DND-41 (cell line): ENCODE results near the gene PNMT.
A peak's percentile ranks its signal among the peaks of the same experiment; 100 is the strongest.

Source experiments
- ATAC-seq: fragments of 200-7000 bp; cut with Tn5 transposase; 3 replicates; pipeline ENCODE4 v1.9.1; 2021; ENCODE audit warnings: low read depth; ENCODE audit not compliant: insufficient read depth
- DNase-seq: peaks from one replicate; pipeline ENCODE4 v3.0.0-alpha.2; 2020
- H2AFZ ChIP-seq: 2 replicates; pipeline ENCODE4 v1.6.0; 2012; ENCODE audit warnings: low read depth, low read length
- H3K27ac ChIP-seq: 2 replicates; pipeline ENCODE4 v1.5.1; 2012; ENCODE audit warnings: low read length, inconsistent platforms
- H3K27me3 ChIP-seq: fragments of 200-600 bp; sonication (generic); 2 replicates; pipeline ENCODE4 v1.6.0; 2012; ENCODE audit warnings: low read length, mild to moderate bottlenecking, inconsistent platforms; ENCODE audit not compliant: insufficient read depth, poor library complexity
- H3K36me3 ChIP-seq: 2 replicates; pipeline ENCODE4 v1.5.1; 2012; ENCODE audit warnings: low read length, inconsistent platforms; ENCODE audit not compliant: insufficient read depth
- H3K4me1 ChIP-seq: 2 replicates; pipeline ENCODE4 v1.5.1; 2012; ENCODE audit warnings: mild to moderate bottlenecking, low read length; ENCODE audit not compliant: insufficient read depth
- H3K4me2 ChIP-seq: 2 replicates; pipeline ENCODE4 v1.6.0; 2012; ENCODE audit warnings: mild to moderate bottlenecking, moderate library complexity, low read length, inconsistent platforms; ENCODE audit not compliant: insufficient read depth
- H3K4me3 ChIP-seq, 2 experiments: fragments of 200-600 bp in 1 of 2; shearing (Covaris generic) in 1 of 2; 2 replicates each; pipeline ENCODE4 v1.5.1; 2012 to 2016; ENCODE audit warnings: inconsistent platforms in 2 of 2, low read length in 2 of 2, mild to moderate bottlenecking in 2 of 2, low read depth in 1 of 2, moderate library complexity in 1 of 2
- H3K79me2 ChIP-seq: 2 replicates; pipeline ENCODE4 v1.6.0; 2012; ENCODE audit warnings: low read length, inconsistent platforms; ENCODE audit not compliant: insufficient read depth
- H3K9ac ChIP-seq: 2 replicates; pipeline ENCODE4 v1.6.0; 2012; ENCODE audit warnings: low read depth, mild to moderate bottlenecking, inconsistent platforms, low read length, moderate library complexity
- H3K9me3 ChIP-seq: 2 replicates; pipeline ENCODE4 v1.5.1; 2012; ENCODE audit warnings: low read length, moderate library complexity, mild to moderate bottlenecking, inconsistent platforms; ENCODE audit not compliant: insufficient read depth, severe bottlenecking
- H4K20me1 ChIP-seq: 2 replicates; pipeline ENCODE4 v1.6.0; 2012; ENCODE audit warnings: low read length; ENCODE audit not compliant: insufficient read depth
- EZH2 ChIP-seq: IDR thresholded peaks from 3 replicates; pipeline ENCODE4 v1.6.1; 2012; ENCODE audit warnings: borderline replicate concordance, low read depth, mild to moderate bottlenecking, moderate library complexity, low read length, inconsistent platforms; ENCODE audit not compliant: severe bottlenecking
- TF ChIP-seq, protein P1 (sequence below): IDR thresholded peaks from 2 replicates; pipeline ENCODE4 v1.5.1; 2012; ENCODE audit warnings: borderline replicate concordance, low read length, moderate library complexity, mild to moderate bottlenecking; ENCODE audit not compliant: poor library complexity, severe bottlenecking; ENCODE audit errors: extremely low read depth

PNMT gene

DNA sequence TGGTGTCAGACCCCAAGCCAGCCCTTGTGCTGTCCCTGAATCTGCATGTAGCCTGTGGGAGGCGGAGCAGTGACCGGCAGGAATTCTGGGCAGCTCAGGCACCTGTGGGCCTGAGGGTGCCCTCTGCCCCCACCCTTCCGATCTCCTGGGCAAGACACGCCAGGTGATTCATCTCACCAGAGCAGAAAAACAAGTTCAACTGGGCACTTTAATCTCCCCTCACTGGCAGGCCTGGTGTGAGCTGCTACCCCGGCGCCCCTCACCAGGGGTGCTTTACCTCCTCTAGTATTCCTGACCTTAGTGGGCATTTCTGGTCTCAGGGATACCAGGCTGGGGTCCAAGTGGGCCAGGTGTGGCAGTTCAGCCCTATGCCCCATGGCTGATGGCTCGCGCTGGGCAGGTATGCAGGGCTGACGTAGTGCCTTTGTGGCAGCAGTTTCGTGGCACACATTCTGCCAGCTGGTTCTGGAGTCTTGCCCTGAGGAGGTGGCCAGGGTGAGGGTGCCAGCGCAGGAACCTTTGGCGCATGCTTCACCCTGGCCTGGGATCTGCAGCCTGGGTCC, 37.6 kb downstream of the PNMT start:
- no peaks in the 10 kb centered on the region for H3K36me3 ChIP-seq
- H3K4me1 ChIP-seq: no peaks in the 10 kb centered on the region
- H3K27ac ChIP-seq: no peak overlapping the region
- no peak overlapping the region for H3K9ac ChIP-seq
- H4K20me1 ChIP-seq: no peaks in the 10 kb centered on the region
- no peak for ATAC-seq
- no peak for DNase-seq
- no peaks in the 10 kb centered on the region for H3K79me2 ChIP-seq
- no peak overlapping the region for H3K4me2 ChIP-seq
- H3K4me3 ChIP-seq: no peak overlapping the region
- H3K27me3 ChIP-seq: no peaks in the 10 kb centered on the region
- no peak overlapping the region for H2AFZ ChIP-seq
- TF ChIP-seq, protein P1, sequence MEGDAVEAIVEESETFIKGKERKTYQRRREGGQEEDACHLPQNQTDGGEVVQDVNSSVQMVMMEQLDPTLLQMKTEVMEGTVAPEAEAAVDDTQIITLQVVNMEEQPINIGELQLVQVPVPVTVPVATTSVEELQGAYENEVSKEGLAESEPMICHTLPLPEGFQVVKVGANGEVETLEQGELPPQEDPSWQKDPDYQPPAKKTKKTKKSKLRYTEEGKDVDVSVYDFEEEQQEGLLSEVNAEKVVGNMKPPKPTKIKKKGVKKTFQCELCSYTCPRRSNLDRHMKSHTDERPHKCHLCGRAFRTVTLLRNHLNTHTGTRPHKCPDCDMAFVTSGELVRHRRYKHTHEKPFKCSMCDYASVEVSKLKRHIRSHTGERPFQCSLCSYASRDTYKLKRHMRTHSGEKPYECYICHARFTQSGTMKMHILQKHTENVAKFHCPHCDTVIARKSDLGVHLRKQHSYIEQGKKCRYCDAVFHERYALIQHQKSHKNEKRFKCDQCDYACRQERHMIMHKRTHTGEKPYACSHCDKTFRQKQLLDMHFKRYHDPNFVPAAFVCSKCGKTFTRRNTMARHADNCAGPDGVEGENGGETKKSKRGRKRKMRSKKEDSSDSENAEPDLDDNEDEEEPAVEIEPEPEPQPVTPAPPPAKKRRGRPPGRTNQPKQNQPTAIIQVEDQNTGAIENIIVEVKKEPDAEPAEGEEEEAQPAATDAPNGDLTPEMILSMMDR: no peak
- no peak for TF ChIP-seq EZH2
- H3K9me3 ChIP-seq: no peaks in the 10 kb centered on the region

DNA sequence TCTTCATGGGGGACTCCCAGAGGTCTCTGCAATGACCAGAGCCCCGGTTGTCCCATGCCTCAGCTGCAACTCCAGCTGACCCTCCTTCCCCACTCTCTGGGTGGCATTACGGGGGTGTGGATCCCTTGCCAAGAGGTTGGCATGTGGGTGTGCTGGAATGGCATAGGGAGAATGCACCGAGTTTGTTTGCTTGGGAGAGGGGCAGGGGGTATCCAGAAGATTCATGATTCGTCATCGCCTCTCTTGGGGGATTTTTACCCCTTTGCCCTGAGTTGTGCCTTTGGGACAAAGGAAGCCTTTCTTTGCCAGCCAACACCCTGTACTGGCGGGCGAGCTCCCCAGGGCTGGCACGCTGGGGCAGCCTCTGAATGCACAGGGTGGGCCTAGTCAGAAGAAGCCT, 38.1 kb downstream of the PNMT start:
- Histone ChIP-seq H3K27ac (no peak overlapping the region), H3K9ac (no peak overlapping the region), H3K9me3 (no peaks in the 10 kb centered on the region), H3K4me3 (no peak overlapping the region), H3K4me2 (no peak overlapping the region), H3K36me3 (no peaks in the 10 kb centered on the region), H3K27me3 (no peaks in the 10 kb centered on the region), H2AFZ (no peak overlapping the region), H3K79me2 (no peaks in the 10 kb centered on the region), H3K4me1 (no peaks in the 10 kb centered on the region), H4K20me1 (no peaks in the 10 kb centered on the region)
- DNase-seq: no peak
- ATAC-seq: no peak
- TF ChIP-seq, protein P1: no peak
- TF ChIP-seq EZH2: no peak

- TF ChIP-seq, protein P1: no peak
- no peak for TF ChIP-seq EZH2
- no peaks in the 10 kb centered on the region for H3K79me2 ChIP-seq
- H3K36me3 ChIP-seq: no peaks in the 10 kb centered on the region
- H3K9me3 ChIP-seq: no peaks in the 10 kb centered on the region
- DNase-seq (no peak), ATAC-seq (0 out of 3 replicates have a peak, but pooled peaks have one; percentile 44)
- no peaks in the 10 kb centered on the region for H4K20me1 ChIP-seq
- no peak overlapping the region for H3K4me3 ChIP-seq
- no peak overlapping the region for H3K9ac ChIP-seq
- H3K4me1 ChIP-seq: no peaks in the 10 kb centered on the region
- H3K27ac ChIP-seq: no peak overlapping the region
- no peak overlapping the region for H3K4me2 ChIP-seq
- H3K27me3 ChIP-seq: no peaks in the 10 kb centered on the region
- H2AFZ ChIP-seq: no peak overlapping the region
Measured at GRCh38 chr17:39706921-39707337, 38.7 kb downstream of the PNMT start.
